ENCODE measurements around the gene PUSL1. TPM values are rescaled to one million over a fixed set of nuclear protein-coding genes. Genes with fewer than 3 reads are reported as not detected.

The PUSL1 gene
- total and polyA plus RNA-seq, 2 donors (not counting 1 experiment from before 2014, with no cell fraction given), result 15.7 to 25.8 TPM

DNA sequence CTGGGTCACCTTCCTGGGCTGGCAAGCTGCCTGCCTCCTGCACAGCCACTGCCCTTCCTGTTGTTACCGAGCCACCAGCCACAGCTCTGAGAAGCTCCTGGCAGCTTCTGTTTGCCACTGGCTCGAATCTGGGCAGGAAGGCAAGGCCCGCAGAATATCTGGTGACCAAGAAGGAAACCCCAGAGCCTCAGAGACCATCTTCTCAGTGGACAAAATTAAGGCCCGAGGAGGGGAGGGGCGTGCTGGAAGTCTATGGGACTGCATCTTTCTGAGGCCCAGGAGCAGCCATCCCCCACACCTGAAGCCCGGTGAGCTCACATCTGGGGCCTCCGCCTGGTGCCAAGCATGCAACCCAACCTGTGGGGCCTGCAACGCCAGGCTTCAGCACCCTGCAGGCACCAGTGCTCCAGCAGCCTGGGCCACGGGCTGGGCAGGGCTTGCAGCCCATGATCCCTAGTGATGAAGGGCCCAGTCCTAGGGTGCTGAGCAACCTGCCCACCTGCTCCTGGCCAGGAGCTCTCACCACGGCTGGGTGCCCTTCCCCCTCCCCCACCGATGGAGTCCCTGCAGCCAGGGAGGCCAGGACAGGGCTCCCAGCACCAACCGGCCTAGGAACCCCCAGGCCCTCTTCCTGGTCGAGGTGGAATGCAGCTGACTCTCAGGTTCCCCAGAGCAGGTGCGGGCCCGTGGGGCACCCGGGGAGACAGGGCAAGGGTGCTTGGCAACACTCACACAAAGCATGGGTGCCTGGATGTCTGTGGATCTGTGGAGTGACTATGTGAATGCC is 17.1 kb downstream of the PUSL1 start:
- 39% methylated on average over 15 of the region's 16 CpGs for WGBS (ENCODE audit: insufficient coverage)
- ChIA-PET CTCF (interaction anchor here (0.8 kb wide), 1 partner anchor 47 kb away, joined by 3 read pairs; no protein-coding TSS in a partner anchor), POLR2A (interaction anchor here (0.5 kb wide), 1 partner anchor 292 kb away, joined by 11 read pairs; no protein-coding TSS in a partner anchor)
- Mint-ChIP-seq H3K27me3 (no peaks in the 10 kb centered on the region), H3K4me3 (peak overlapping the region; percentile 76), H3K9me3 (ENCODE audit: insufficient read depth) (no peaks in the 10 kb centered on the region), H3K4me1 (peaks cover 33% of the 10 kb centered on the region), H3K27ac (peak overlapping the region; percentile 46)
- Histone ChIP-seq H3K27me3 (replicated peaks in 1 of 4; ENCODE audit: control extremely low read depth in 1 of 4, control insufficient read depth in 3 of 4, insufficient read depth in 4 of 4, low read length in 3 of 4) (no peaks in the 10 kb centered on the region), H3K9me3 (ENCODE audit: control extremely low read depth in 1 of 3, control insufficient read depth in 2 of 3, insufficient read depth in 1 of 3, low read length in 2 of 3) (peaks cover 0 to 10% (median 0%) of the 10 kb centered on the region in 3 donors), H3K36me3 (replicated peaks in 1 of 2; ENCODE audit: control extremely low read depth in 1 of 2, control insufficient read depth in 1 of 2, extremely low read depth in 1 of 2, insufficient read depth in 2 of 2, low read length in 1 of 2) (peaks cover 0 to 6% of the 10 kb centered on the region in 2 experiments), H3K79me2 (ENCODE audit: control insufficient read depth, insufficient read depth, low read length) (peaks cover 48% of the 10 kb centered on the region), H2AFZ (ENCODE audit: insufficient read depth, low read depth, low read length, poor library complexity, severe bottlenecking) (peak overlapping the region; percentile 84), H3K4me2 (replicated peaks; ENCODE audit: low read depth, low read length, poor library complexity, severe bottlenecking) (peak overlapping the region; percentile 99), H3K4me3 (ENCODE audit: control extremely low read depth in 1 of 5, extremely low read depth in 1 of 5, insufficient read depth in 1 of 5, low read depth in 2 of 5, low read length in 4 of 5) (peak overlapping the region in 4 of 5 experiments; percentile 61 to 84 (median 79)), H3K9ac (ENCODE audit: low read length) (peak overlapping the region; percentile 95), H4K20me1 (ENCODE audit: control insufficient read depth, insufficient read depth, low read length, poor library complexity, severe bottlenecking) (peaks cover 44% of the 10 kb centered on the region), H3K27ac (ENCODE audit: low read length in 2 of 2) (peak overlapping the region; percentile 10 to 75), H3K4me1 (ENCODE audit: control insufficient read depth in 2 of 2, insufficient read depth in 2 of 2, low read length in 2 of 2) (peaks cover 20 to 37% of the 10 kb centered on the region in 2 donors)
- DNase-seq (no peak), ATAC-seq (ENCODE audit: low read depth) (no peak)
- TF ChIP-seq, protein P1, sequence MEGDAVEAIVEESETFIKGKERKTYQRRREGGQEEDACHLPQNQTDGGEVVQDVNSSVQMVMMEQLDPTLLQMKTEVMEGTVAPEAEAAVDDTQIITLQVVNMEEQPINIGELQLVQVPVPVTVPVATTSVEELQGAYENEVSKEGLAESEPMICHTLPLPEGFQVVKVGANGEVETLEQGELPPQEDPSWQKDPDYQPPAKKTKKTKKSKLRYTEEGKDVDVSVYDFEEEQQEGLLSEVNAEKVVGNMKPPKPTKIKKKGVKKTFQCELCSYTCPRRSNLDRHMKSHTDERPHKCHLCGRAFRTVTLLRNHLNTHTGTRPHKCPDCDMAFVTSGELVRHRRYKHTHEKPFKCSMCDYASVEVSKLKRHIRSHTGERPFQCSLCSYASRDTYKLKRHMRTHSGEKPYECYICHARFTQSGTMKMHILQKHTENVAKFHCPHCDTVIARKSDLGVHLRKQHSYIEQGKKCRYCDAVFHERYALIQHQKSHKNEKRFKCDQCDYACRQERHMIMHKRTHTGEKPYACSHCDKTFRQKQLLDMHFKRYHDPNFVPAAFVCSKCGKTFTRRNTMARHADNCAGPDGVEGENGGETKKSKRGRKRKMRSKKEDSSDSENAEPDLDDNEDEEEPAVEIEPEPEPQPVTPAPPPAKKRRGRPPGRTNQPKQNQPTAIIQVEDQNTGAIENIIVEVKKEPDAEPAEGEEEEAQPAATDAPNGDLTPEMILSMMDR (IDR thresholded peaks at IDR 0.05), result no peak
- no peak for TF ChIP-seq EZH2 (IDR thresholded peaks at IDR 0.05; ENCODE audit: borderline replicate concordance, insufficient read depth, low read depth, low read length, poor library complexity, severe bottlenecking)
- intact Hi-C loops (cut with micrococcal nuclease), result no loop called here

DNA sequence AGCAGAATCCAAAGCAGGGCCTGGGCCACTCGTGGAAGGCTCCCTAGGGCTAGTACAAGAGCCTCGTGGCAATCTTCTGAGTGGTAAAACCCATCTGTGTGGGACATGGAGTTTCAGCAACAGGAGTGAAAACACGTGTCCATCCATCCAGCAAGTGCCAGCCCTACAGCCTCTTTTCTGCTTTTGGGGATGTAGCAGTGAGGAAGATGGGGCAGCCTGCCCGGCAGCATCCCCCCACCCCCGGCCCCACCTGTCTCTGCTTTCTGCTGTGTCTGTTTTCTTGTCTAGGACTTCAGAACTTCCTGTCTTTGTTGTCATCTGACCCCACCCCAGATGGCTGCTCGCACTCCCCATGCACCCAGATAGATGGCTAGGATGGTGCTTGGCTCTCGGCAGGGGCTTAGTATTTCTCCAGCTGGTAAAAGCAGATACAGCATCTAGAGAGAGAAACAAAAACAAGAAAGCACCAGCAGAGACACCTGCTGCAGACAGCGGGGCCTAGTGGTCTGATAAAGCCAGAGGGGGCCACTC is 17.7 kb downstream of the PUSL1 start:
- peaks cover 0 to 15% (median 0%) of the 10 kb centered on the region in 3 donors for H3K9me3 ChIP-seq (ENCODE audit: control extremely low read depth in 1 of 3, control insufficient read depth in 2 of 3, insufficient read depth in 1 of 3, low read length in 2 of 3)
- POLR2A ChIA-PET, result interaction anchor here (0.5 kb wide), 1 partner anchor 292 kb away, joined by 11 read pairs; no protein-coding TSS in a partner anchor
- H3K4me1 Mint-ChIP-seq, result peaks cover 33% of the 10 kb centered on the region
- no peak overlapping the region for H3K4me3 ChIP-seq (ENCODE audit: control extremely low read depth in 1 of 5, extremely low read depth in 1 of 5, insufficient read depth in 1 of 5, low read depth in 2 of 5, low read length in 4 of 5)
- H3K4me1 ChIP-seq (ENCODE audit: control insufficient read depth in 2 of 2, insufficient read depth in 2 of 2, low read length in 2 of 2), result peaks cover 20 to 44% of the 10 kb centered on the region in 2 donors
- intact Hi-C loops (cut with micrococcal nuclease), result no loop called here
- peak overlapping the region; percentile 76 for H3K4me3 Mint-ChIP-seq
- TF ChIP-seq, protein P1 (IDR thresholded peaks at IDR 0.05), result no peak
- TF ChIP-seq EZH2 (IDR thresholded peaks at IDR 0.05; ENCODE audit: borderline replicate concordance, insufficient read depth, low read depth, low read length, poor library complexity, severe bottlenecking), result no peak
- CTCF ChIA-PET, result no interaction called here
- H3K27ac ChIP-seq (ENCODE audit: low read length in 2 of 2), result no peak overlapping the region
- peak overlapping the region; percentile 99 for H3K4me2 ChIP-seq (replicated peaks; ENCODE audit: low read depth, low read length, poor library complexity, severe bottlenecking)
- no peak overlapping the region for H2AFZ ChIP-seq (ENCODE audit: insufficient read depth, low read depth, low read length, poor library complexity, severe bottlenecking)
- peaks cover 0 to 4% of the 10 kb centered on the region in 2 experiments for H3K36me3 ChIP-seq (replicated peaks in 1 of 2; ENCODE audit: control extremely low read depth in 1 of 2, control insufficient read depth in 1 of 2, extremely low read depth in 1 of 2, insufficient read depth in 2 of 2, low read length in 1 of 2)
- H3K27me3 ChIP-seq (replicated peaks in 1 of 4; ENCODE audit: control extremely low read depth in 1 of 4, control insufficient read depth in 3 of 4, insufficient read depth in 4 of 4, low read length in 3 of 4), result no peaks in the 10 kb centered on the region
- no peaks in the 10 kb centered on the region for H3K27me3 Mint-ChIP-seq
- H3K9me3 Mint-ChIP-seq (ENCODE audit: insufficient read depth), result no peaks in the 10 kb centered on the region
- peak overlapping the region; percentile 95 for H3K9ac ChIP-seq (ENCODE audit: low read length)
- H3K79me2 ChIP-seq (ENCODE audit: control insufficient read depth, insufficient read depth, low read length), result peaks cover 42% of the 10 kb centered on the region
- no peak for DNase-seq
- whole genome bisulfite sequencing (ENCODE audit: insufficient coverage), result 92% methylated on average over 6 of the region's 8 CpGs
- ATAC-seq (ENCODE audit: low read depth), result no peak
- peak overlapping the region; percentile 20 for H3K27ac Mint-ChIP-seq
- H4K20me1 ChIP-seq (ENCODE audit: control insufficient read depth, insufficient read depth, low read length, poor library complexity, severe bottlenecking), result peaks cover 37% of the 10 kb centered on the region

Data from B cell (primary cell).